BJ (cell line): ENCODE data around the gene UBE2F. TPM values are rescaled to one million over a fixed set of nuclear protein-coding genes. Genes with fewer than 3 reads are reported as not detected.

Source experiments
- CTCF ChIA-PET: fragments of 350-600 bp; formaldehyde crosslinking; extraction: SDS; loops from one replicate; lab custom pipeline; 2021; ENCODE audit warnings: antibody characterized with exemption, inconsistent platforms; lab: Yijun Ruan, JAX
- POLR2A ChIA-PET: fragments of 300-600 bp; sonication (Branson Sonifier 250); formaldehyde crosslinking; extraction: SDS; loops from one replicate; lab custom pipeline; 2021; ENCODE audit warnings: antibody characterized with exemption; lab: Charles Lee
- DNase-seq: peaks from one replicate; pipeline ENCODE4 v3.0.0-alpha.2; 2011; ENCODE audit warnings: low read depth
- H3K27me3 ChIP-seq: 2 replicates; pipeline ENCODE4 v1.6.0; 2011; ENCODE audit warnings: low read length; ENCODE audit not compliant: control insufficient read depth, insufficient read depth
- H3K36me3 ChIP-seq: 2 replicates; pipeline ENCODE4 v1.5.1; 2011; ENCODE audit warnings: low read length; ENCODE audit not compliant: control insufficient read depth, insufficient read depth
- H3K4me3 ChIP-seq: 2 replicates; pipeline ENCODE4 v1.5.1; 2011; ENCODE audit warnings: low read depth, mild to moderate bottlenecking, control low read depth, low read length
- CTCF ChIP-seq: IDR thresholded peaks from 2 replicates; pipeline ENCODE4 v1.5.1; 2011; ENCODE audit warnings: low read depth, mild to moderate bottlenecking, control low read depth, inconsistent platforms, low read length, moderate library complexity; ENCODE audit not compliant: insufficient read depth
- polyA plus RNA-seq: library from polyadenylated mRNA; depleted of rRNA; stranded (reverse); fragments of >200 nt; gene quantifications from 2 replicates; pipeline ENCODE4 v1.2.3, GENCODE V29; 2011

UBE2F gene
- polyA plus RNA-seq, 1 experiment, result 47.9 TPM

GRCh38 chr2:237921967-237922492 lies 44.8 kb upstream of the UBE2F start:
- Histone ChIP-seq H3K27me3 (peaks cover 3% of the 10 kb centered on the region; the same call in 1 of the 2 replicates), H3K36me3 (no peaks in the 10 kb centered on the region), H3K4me3 (no peak overlapping the region)
- POLR2A ChIA-PET, result no interaction called here
- DNase-seq, result no peak
- TF ChIP-seq CTCF, result no peak
- CTCF ChIA-PET, result interaction anchor here (1.5 to 2.8 kb wide), 4 partner anchors 11 to 64 kb away, joined by 6 to 9 read pairs (median 6); no protein-coding TSS in a partner anchor

- no peak for DNase-seq
- Histone ChIP-seq H3K27me3 (peaks cover 3% of the 10 kb centered on the region; the same call in 1 of the 2 replicates), H3K36me3 (no peaks in the 10 kb centered on the region), H3K4me3 (no peak overlapping the region)
- no peak for TF ChIP-seq CTCF
- CTCF ChIA-PET, result interaction anchor here (0.5 to 2.8 kb wide), 21 partner anchors 10 to 1081 kb away, joined by 3 to 9 read pairs (median 3); no protein-coding TSS in a partner anchor
- POLR2A ChIA-PET, result interaction anchor here (0.6 kb wide), 1 partner anchor 13 kb away, joined by 3 read pairs; no protein-coding TSS in a partner anchor
These were observed 44.0 kb upstream of the UBE2F start for GRCh38 chr2:237922641-237923361.

GRCh38 chr2:237923481-237924163 lies 43.2 kb upstream of the UBE2F start:
- Histone ChIP-seq H3K36me3 (no peaks in the 10 kb centered on the region), H3K4me3 (0 out of 2 replicates have a peak overlapping the region, but pooled peaks have one; percentile 1), H3K27me3 (peaks cover 2% of the 10 kb centered on the region)
- TF ChIP-seq CTCF, result peak; percentile 68
- POLR2A ChIA-PET, result interaction anchor here (0.6 kb wide), 1 partner anchor 12 kb away, joined by 3 read pairs; no protein-coding TSS in a partner anchor
- CTCF ChIA-PET, result interaction anchor here (0.5 to 2.8 kb wide), 23 partner anchors 9 to 1080 kb away, joined by 3 to 9 read pairs (median 3); no protein-coding TSS in a partner anchor
- peak; percentile 39 for DNase-seq

GRCh38 chr2:237924164-237924534 lies 42.7 kb upstream of the UBE2F start:
- no peak for TF ChIP-seq CTCF
- Histone ChIP-seq H3K27me3 (peaks cover 2% of the 10 kb centered on the region; the same call in 1 of the 2 replicates), H3K4me3 (no peak overlapping the region), H3K36me3 (no peaks in the 10 kb centered on the region)
- ChIA-PET CTCF (interaction anchor here (0.7 to 2.8 kb wide), 10 partner anchors 13 to 341 kb away, joined by 3 to 9 read pairs (median 3); no protein-coding TSS in a partner anchor), POLR2A (no interaction called here)
- no peak for DNase-seq
